Measurements from ENCODE around the gene GAS7. TPM values are rescaled to one million over a fixed set of nuclear protein-coding genes. Genes with fewer than 3 reads are reported as not detected.

The GAS7 gene
- not detected in 2 replicates for total RNA-seq

DNA sequence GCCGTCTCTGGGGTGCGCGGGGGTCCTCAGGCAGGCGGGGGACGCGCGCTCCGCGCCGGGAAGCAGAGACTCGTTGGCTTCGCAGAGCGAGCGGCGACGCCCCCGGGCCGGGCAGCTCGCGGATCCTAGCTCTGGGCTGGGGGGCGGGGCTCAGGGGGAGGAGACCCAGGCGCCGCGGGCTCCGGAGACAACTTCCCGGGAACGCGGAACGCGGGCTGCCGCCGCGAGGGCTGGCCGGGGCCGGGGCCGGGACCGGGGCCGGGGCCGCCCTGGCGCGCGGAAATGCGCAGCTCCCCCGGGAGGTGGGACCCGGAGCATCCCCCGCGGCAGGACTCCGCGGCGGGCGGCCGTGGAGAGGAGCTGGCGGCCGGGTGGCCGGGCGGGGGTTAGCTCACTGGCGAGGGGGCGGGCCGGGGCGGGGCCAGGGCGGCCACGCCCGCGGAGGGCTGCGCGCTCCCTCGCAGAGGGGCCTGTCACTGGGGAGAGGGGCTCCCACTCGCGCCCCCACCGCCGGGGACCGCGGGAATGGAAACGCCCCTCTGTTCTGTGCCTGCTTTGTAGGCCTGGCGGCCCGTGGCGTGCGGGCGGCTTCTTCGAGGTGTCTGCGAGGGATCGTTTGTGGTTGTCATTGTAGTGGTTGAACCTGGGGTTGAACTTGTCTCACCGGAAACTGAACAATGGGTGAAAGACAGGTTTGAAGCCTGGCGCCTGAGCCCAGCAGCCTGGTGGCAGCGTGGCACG lies at the start of gene GAS7:
Gene GAS7 (minus strand): TSS at position 98 of the 741 bp plus-strand sequence.

DNA sequence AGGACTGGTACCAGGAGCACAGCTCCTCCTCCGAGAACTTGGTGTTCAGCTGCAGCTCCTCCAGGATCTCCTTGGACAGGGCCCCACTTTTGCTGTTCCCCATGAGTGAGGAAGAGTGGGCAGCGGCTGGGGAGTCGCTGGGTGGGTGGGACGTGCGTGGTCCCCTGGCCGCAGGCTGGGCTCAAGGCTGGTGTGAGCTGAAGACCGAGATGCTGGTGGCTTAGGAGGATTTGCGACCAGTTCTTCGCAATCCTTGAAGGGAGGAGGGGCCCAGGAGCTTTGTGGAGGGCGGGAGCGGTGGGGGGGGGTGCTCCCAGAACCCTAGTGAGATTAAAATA lies 293.4 kb downstream of the GAS7 start, which contains the start of gene RCVRN:
Gene RCVRN (minus strand): TSS at position 194 of the 338 bp plus-strand sequence. CDS start 91 bp downstream, at position 103.

Other genes starting within 250 kb of the GAS7 start
- not detected in 2 replicates for gene MYH13, start 174.4 kb upstream of the GAS7 start, total RNA-seq
- gene MYH8, start 223.3 kb upstream of the GAS7 start, total RNA-seq, result not detected in 2 replicates

Measured in hair follicular keratinocyte (primary cell).